SU-DHL-6 (cell line): ENCODE results near the gene C6orf58.

Source experiments
- H2AFZ ChIP-seq: fragments of 200-600 bp; sonication (generic); 2 replicates; pipeline ENCODE4 v1.6.1; 2014; ENCODE audit warnings: low read depth, mild to moderate bottlenecking, moderate library complexity, mixed read lengths, antibody characterized with exemption, low read length; ENCODE audit not compliant: severe bottlenecking
- H3F3A ChIP-seq: fragments of 200-600 bp; shearing (Covaris generic); 2 replicates; pipeline ENCODE4 v1.6.0; 2016; ENCODE audit warnings: antibody characterized with exemption, mild to moderate bottlenecking; ENCODE audit not compliant: insufficient read depth
- H3K27ac ChIP-seq: fragments of 200-600 bp; sonication (generic); 2 replicates; pipeline ENCODE4 v1.5.1; 2016; ENCODE audit warnings: low read depth, mild to moderate bottlenecking, low read length, moderate library complexity, mixed read lengths
- H3K27me3 ChIP-seq: fragments of 200-600 bp; sonication (generic), shearing (Covaris generic); 2 replicates; pipeline ENCODE4 v1.6.0; 2014; ENCODE audit warnings: mild to moderate bottlenecking, low read length
- H3K36me3 ChIP-seq: fragments of 200-600 bp; sonication (generic); 2 replicates; pipeline ENCODE4 v1.6.1; 2014; ENCODE audit warnings: mild to moderate bottlenecking, low read length, mixed read lengths
- H3K4me2 ChIP-seq: fragments of 300-600, 200-600 bp; shearing (Covaris generic), sonication (generic); 2 replicates; pipeline ENCODE4 v1.6.0; 2014; ENCODE audit warnings: low read length, low read depth, mild to moderate bottlenecking; ENCODE audit not compliant: poor library complexity, severe bottlenecking
- H3K4me3 ChIP-seq: fragments of 200-600 bp; sonication (generic); 2 replicates; pipeline ENCODE4 v1.5.1; 2014; ENCODE audit warnings: antibody characterized with exemption, low read length, mild to moderate bottlenecking, mixed read lengths; ENCODE audit not compliant: insufficient read depth, poor library complexity, severe bottlenecking
- H3K79me2 ChIP-seq: fragments of 200-600 bp; sonication (generic); 2 replicates; pipeline ENCODE4 v1.6.1; 2014; ENCODE audit warnings: mild to moderate bottlenecking, low read length, moderate library complexity; ENCODE audit not compliant: insufficient read depth
- H3K9ac ChIP-seq: fragments of 200-600 bp; sonication (generic); 2 replicates; pipeline ENCODE4 v1.7.0; 2014; ENCODE audit warnings: mild to moderate bottlenecking, low read length
- H3K9me2 ChIP-seq: fragments of 200-600 bp; sonication (generic); replicated peaks from 2 replicates; pipeline ENCODE4 v1.6.1; 2014; ENCODE audit warnings: low read length; ENCODE audit not compliant: insufficient read depth
- H3K9me3 ChIP-seq: fragments of 200-600 bp; sonication (generic); 2 replicates; pipeline ENCODE4 v1.6.1; 2014; ENCODE audit warnings: low read length, mixed read lengths; ENCODE audit not compliant: insufficient read depth
- H4K20me1 ChIP-seq: fragments of 200-600 bp; sonication (generic); 2 replicates; pipeline ENCODE4 v1.6.1; 2014; ENCODE audit warnings: low read depth, mild to moderate bottlenecking, antibody characterized with exemption, low read length, moderate library complexity, mixed read lengths
- EZH2phosphoT487 ChIP-seq: fragments of 200-600 bp; sonication (generic), shearing (Covaris generic); conservative IDR thresholded peaks from 2 replicates; pipeline ENCODE4 v1.6.1; 2018; ENCODE audit warnings: mild to moderate bottlenecking, antibody characterized with exemption, low read length, moderate library complexity, mixed read lengths
- TF ChIP-seq, protein P1 (sequence below): fragments of 200-600 bp; sonication (generic); IDR thresholded peaks from one replicate; pipeline ENCODE4 v1.5.1; 2017; ENCODE audit warnings: antibody characterized with exemption, mild to moderate bottlenecking, low read length, moderate library complexity; ENCODE audit not compliant: insufficient read depth, poor library complexity, severe bottlenecking

The C6orf58 gene

GRCh38 chr6:127547904-127548649, 28.9 kb upstream of the C6orf58 start:
- Histone ChIP-seq H3F3A (no peaks in the 10 kb centered on the region), H3K9me2 (no peaks in the 10 kb centered on the region), H2AFZ (no peak overlapping the region), H3K27me3 (no peaks in the 10 kb centered on the region), H3K36me3 (no peaks in the 10 kb centered on the region), H3K4me2 (no peak overlapping the region), H3K9me3 (no peaks in the 10 kb centered on the region), H3K9ac (no peak overlapping the region), H3K79me2 (no peaks in the 10 kb centered on the region), H3K4me3 (no peak overlapping the region), H3K27ac (no peak overlapping the region), H4K20me1 (no peaks in the 10 kb centered on the region)
- TF ChIP-seq EZH2phosphoT487 = no peak
- TF ChIP-seq, protein P1, sequence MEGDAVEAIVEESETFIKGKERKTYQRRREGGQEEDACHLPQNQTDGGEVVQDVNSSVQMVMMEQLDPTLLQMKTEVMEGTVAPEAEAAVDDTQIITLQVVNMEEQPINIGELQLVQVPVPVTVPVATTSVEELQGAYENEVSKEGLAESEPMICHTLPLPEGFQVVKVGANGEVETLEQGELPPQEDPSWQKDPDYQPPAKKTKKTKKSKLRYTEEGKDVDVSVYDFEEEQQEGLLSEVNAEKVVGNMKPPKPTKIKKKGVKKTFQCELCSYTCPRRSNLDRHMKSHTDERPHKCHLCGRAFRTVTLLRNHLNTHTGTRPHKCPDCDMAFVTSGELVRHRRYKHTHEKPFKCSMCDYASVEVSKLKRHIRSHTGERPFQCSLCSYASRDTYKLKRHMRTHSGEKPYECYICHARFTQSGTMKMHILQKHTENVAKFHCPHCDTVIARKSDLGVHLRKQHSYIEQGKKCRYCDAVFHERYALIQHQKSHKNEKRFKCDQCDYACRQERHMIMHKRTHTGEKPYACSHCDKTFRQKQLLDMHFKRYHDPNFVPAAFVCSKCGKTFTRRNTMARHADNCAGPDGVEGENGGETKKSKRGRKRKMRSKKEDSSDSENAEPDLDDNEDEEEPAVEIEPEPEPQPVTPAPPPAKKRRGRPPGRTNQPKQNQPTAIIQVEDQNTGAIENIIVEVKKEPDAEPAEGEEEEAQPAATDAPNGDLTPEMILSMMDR = no peak

GRCh38 chr6:127550403-127550802, 26.6 kb upstream of the C6orf58 start:
- Histone ChIP-seq H3K9me3 (no peaks in the 10 kb centered on the region), H3K9ac (no peak overlapping the region), H3K4me3 (no peak overlapping the region), H3K9me2 (no peaks in the 10 kb centered on the region), H3F3A (no peaks in the 10 kb centered on the region), H3K4me2 (no peak overlapping the region), H3K27me3 (no peaks in the 10 kb centered on the region), H3K36me3 (no peaks in the 10 kb centered on the region), H3K27ac (no peak overlapping the region), H4K20me1 (no peaks in the 10 kb centered on the region), H2AFZ (no peak overlapping the region), H3K79me2 (no peaks in the 10 kb centered on the region)
- no peak for TF ChIP-seq EZH2phosphoT487
- TF ChIP-seq, protein P1 = no peak

- Histone ChIP-seq H3K9ac (no peak overlapping the region), H4K20me1 (no peaks in the 10 kb centered on the region), H3K27ac (no peak overlapping the region), H3K36me3 (no peaks in the 10 kb centered on the region), H3K9me2 (no peaks in the 10 kb centered on the region), H2AFZ (no peak overlapping the region), H3K4me2 (no peak overlapping the region), H3K79me2 (no peaks in the 10 kb centered on the region), H3K27me3 (no peaks in the 10 kb centered on the region), H3F3A (no peaks in the 10 kb centered on the region), H3K9me3 (no peaks in the 10 kb centered on the region), H3K4me3 (no peak overlapping the region)
- TF ChIP-seq, protein P1 = peak; percentile 34
- TF ChIP-seq EZH2phosphoT487 = no peak
Measured at GRCh38 chr6:127554435-127555006, 22.5 kb upstream of the C6orf58 start.
